ENCODE results near the gene NIPA2. TPM values are rescaled to one million over a fixed set of nuclear protein-coding genes. Genes with fewer than 3 reads are reported as not detected.
A peak's percentile ranks its signal among the peaks of the same experiment; 100 is the strongest.

NIPA2 gene
- total RNA-seq: 10 to 100 TPM; 33.9 to 47.1 TPM
- polyA plus RNA-seq (ENCODE audit: insufficient read depth, low read depth, low replicate concordance): 31.4 TPM
- long read RNA-seq, donor 1, transcript NIPA2-203 (6 exons, 2,280 nt): major isoform, 12 of 20 reads
- long read RNA-seq, donor 1, partial matches to known transcripts: 0 of 20 reads
- long read RNA-seq, donor 1, other reads (novel, unspliced or antisense): 0 of 20 reads
- long read RNA-seq, donor 2, transcript NIPA2-203 (6 exons, 2,280 nt): major isoform, 8 of 23 reads
- long read RNA-seq, donor 2, partial matches to known transcripts: 13 of 23 reads
- long read RNA-seq, donor 2, other reads (novel, unspliced or antisense): 0 of 23 reads

DNA sequence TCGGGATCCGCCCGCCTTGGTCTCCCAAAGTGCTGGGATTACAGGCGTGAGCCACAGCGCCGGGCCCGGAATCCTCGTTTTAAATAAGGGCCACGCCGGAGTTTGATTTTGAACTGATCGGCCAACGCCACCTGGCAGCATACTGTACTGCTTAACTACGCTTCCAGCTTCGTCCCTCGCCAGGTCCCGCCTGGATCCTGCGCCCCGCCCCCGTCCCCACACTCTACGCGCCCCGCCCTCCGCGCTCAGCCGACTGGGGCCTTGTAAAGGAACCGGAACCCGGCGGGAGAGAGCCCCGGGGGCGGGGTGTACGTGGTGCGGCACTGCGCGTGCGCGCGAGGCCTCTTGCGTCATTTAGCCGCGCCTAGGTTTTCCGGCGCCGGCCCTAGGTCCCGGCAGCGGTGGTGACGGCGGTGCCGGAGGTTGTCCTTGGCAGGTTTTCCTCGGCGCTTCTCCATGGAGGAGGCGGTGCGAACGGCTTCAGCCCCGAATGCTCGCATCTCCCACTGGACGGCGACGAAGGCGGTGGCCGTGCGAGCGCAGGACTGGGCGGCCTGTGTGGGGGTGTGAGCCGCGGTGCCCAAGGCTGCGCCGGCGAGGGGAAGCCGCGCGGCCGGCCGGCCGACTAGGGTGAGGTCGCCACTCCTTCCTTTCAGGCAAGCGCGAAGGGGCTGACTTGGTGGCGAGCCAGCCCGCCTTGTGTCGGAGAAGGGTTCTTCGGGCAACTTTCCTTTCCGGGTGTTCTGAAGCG lies at the start of gene NIPA2:
NIPA2 (plus strand) TSS at position 375 of the 751 bp plus-strand sequence. CDS start 13,066 bp downstream, outside the sequence.
- peak; percentile 6 for TF ChIP-seq POLR2A (IDR thresholded peaks at IDR 0.05)
- TF ChIP-seq, protein P1, sequence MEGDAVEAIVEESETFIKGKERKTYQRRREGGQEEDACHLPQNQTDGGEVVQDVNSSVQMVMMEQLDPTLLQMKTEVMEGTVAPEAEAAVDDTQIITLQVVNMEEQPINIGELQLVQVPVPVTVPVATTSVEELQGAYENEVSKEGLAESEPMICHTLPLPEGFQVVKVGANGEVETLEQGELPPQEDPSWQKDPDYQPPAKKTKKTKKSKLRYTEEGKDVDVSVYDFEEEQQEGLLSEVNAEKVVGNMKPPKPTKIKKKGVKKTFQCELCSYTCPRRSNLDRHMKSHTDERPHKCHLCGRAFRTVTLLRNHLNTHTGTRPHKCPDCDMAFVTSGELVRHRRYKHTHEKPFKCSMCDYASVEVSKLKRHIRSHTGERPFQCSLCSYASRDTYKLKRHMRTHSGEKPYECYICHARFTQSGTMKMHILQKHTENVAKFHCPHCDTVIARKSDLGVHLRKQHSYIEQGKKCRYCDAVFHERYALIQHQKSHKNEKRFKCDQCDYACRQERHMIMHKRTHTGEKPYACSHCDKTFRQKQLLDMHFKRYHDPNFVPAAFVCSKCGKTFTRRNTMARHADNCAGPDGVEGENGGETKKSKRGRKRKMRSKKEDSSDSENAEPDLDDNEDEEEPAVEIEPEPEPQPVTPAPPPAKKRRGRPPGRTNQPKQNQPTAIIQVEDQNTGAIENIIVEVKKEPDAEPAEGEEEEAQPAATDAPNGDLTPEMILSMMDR (IDR thresholded peaks at IDR 0.05): no peak
- peak within 1 kb of the TSS; percentile 87 to 90 for H3K27ac ChIP-seq
- WGBS, 2 donors: 1% methylated on average over 20 to 51 of the region's 83 CpGs
- peaks cover 9% of the 10 kb centered on the region for H3K4me1 ChIP-seq
- intact Hi-C loops (cut with DNase I; ENCODE audit: low total_unique reads): no loop called here
- DNase-seq: peak; percentile 97
- peak within 1 kb of the TSS; percentile 89 to 93 for H3K4me3 ChIP-seq
- no peaks in the 10 kb centered on the region for H3K36me3 ChIP-seq (ENCODE audit: low read depth, missing control alignments)
- H3K9me3 ChIP-seq: no peaks in the 10 kb centered on the region
- H3K27me3 ChIP-seq: no peaks in the 10 kb centered on the region

DNA sequence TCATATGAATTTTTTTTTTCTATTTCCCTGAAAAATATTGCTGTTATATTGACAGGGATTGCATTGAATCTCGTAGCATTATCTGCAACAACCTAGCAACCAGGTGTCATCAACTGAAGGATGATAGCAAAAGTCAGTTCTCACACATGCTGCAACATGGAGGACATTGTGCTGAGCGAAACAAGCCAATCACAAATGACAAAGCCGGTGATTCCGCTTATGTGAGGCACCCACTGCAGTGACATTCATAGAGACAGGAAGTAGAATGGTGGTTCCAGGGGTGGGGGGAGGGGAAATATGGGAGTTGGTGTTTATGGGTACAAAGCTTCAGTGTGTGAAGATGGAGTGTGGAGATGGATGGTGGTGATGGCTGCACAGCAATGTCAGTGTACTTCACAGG lies 44.4 kb upstream of the NIPA2 start:
- intact Hi-C loops (cut with DNase I; ENCODE audit: low total_unique reads): no loop called here

DNA sequence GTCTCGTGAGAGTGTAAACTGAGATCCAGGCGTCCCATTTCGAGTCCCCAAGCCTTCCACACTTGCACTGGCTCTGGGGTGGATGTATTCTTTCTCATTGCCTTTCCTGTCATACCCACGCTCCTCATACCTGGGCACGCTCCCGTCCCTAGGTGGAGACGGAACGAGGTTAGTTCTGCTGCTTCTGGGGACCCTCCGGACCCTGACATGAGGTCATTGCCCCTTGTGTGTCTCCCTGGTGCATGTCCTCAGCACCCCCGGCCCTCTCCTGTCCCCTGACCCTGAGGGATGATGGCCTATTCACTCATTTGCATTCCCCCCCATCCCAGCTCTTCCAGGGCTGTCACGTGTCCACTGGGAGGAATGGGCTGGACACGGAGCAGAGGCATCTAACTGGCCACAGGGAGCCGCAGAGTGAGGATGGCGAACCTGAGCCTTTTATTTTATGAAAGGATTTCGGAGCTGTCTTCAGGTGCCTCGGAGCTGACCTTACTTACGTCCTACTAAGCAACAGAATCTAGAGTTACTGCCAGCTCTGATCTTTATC lies 43.8 kb upstream of the NIPA2 start:
- no peaks in the 10 kb centered on the region for H3K27me3 ChIP-seq
- intact Hi-C loops (cut with DNase I; ENCODE audit: low total_unique reads): no loop called here
- H3K9me3 ChIP-seq: no peaks in the 10 kb centered on the region
- H3K4me3 ChIP-seq: no peak overlapping the region
- 92 to 93% methylated on average over 16 to 17 of the region's 17 CpGs for WGBS, 2 donors
- no peak overlapping the region for H3K27ac ChIP-seq
- no peaks in the 10 kb centered on the region for H3K36me3 ChIP-seq (ENCODE audit: low read depth, missing control alignments)
- no peak for DNase-seq
- TF ChIP-seq, protein P1 (IDR thresholded peaks at IDR 0.05): no peak
- TF ChIP-seq POLR2A (IDR thresholded peaks at IDR 0.05): no peak
- H3K4me1 ChIP-seq: no peaks in the 10 kb centered on the region

More for the DNA sequence above, 44.4 kb upstream of the NIPA2 start:
- no peaks in the 10 kb centered on the region for H3K27me3 ChIP-seq
- H3K4me1 ChIP-seq: no peaks in the 10 kb centered on the region
- H3K4me3 ChIP-seq: no peak overlapping the region
- no peak overlapping the region for H3K27ac ChIP-seq
- DNase-seq: no peak
- 91% methylated on average over 4 of the region's 4 CpGs for WGBS, 2 donors
- H3K36me3 ChIP-seq (ENCODE audit: low read depth, missing control alignments): no peaks in the 10 kb centered on the region
- TF ChIP-seq, protein P1 (IDR thresholded peaks at IDR 0.05): no peak
- no peak for TF ChIP-seq POLR2A (IDR thresholded peaks at IDR 0.05)
- H3K9me3 ChIP-seq: no peaks in the 10 kb centered on the region

DNA sequence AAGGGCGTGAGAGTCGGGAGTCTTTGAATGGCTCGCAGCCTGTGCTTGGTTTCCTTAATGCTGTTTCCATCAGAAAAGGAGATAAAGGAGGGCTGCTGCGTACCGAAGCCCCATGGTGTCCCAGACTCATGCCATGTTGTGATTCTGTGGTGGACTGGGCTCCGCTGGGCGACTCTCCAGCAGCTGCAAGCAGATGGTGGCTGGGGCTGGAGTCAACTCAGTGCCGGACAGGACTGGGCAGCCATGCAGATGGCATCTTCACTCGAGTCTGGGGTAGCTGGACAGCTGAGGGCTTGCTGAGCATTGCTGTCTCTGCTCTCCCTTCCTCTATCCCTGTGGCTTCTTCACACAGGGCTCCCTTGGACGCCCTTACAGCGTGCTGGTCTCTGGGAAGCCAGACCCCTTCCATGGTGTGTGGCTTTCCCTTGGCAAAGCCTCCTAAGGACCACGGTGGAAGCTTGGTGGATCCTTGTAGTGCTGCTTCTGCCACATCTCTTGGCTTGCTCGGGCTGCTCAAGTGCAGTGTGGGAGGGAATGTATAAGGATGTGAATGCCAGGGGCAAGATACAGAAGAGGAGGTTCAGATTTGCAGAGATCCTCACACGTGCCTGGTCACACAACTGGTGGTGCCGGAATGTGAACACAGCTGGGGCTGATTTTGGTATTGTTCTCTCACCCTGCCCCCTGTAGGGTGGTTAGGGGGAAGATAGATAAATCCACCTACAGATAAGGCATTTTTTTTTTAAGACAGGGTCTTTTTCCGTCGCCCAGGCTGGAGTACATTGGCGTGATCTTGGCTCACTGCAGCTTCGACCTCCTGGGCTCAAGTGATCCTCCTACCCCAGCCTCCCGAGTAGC lies 43.0 kb upstream of the NIPA2 start:
- H3K36me3 ChIP-seq (ENCODE audit: low read depth, missing control alignments): no peaks in the 10 kb centered on the region
- H3K9me3 ChIP-seq: no peaks in the 10 kb centered on the region
- no peaks in the 10 kb centered on the region for H3K27me3 ChIP-seq
- H3K27ac ChIP-seq: no peak overlapping the region
- H3K4me3 ChIP-seq: no peak overlapping the region
- TF ChIP-seq, protein P1 (IDR thresholded peaks at IDR 0.05): no peak
- TF ChIP-seq POLR2A (IDR thresholded peaks at IDR 0.05): no peak
- 90 to 91% methylated on average over 16 to 20 of the region's 20 CpGs for WGBS, 2 donors
- no peak for DNase-seq
- intact Hi-C loops (cut with DNase I; ENCODE audit: low total_unique reads): no loop called here
- H3K4me1 ChIP-seq: no peaks in the 10 kb centered on the region
